Activated B cell treated with CpG ODN at 0.5 μM for 24 hours (primary cell): ENCODE results near the gene RFC5. TPM values are rescaled to one million over a fixed set of nuclear protein-coding genes. Genes with fewer than 3 reads are reported as not detected.
"Not testable (repeated sequence)": the region's sequence is repeated elsewhere in the genome, so short reads cannot be mapped to it uniquely, and the experiment has no call there.

Source experiments
- ATAC-seq: fragments of 200-7000 bp; cut with Tn5 transposase; one replicate; pipeline ENCODE4 v1.10.0; 2021; ENCODE audit warnings: low read depth, mild to moderate bottlenecking, moderate library complexity
- CTCF ChIA-PET: fragments of 350-600 bp; sonication (Branson Sonifier 250); formaldehyde crosslinking; loops from one replicate; lab custom pipeline; 2021; ENCODE audit warnings: antibody characterized with exemption; lab: Charles Lee
- POLR2A ChIA-PET: fragments of 350-600 bp; sonication (Branson Sonifier 250); formaldehyde crosslinking; loops from one replicate; lab custom pipeline; 2021; ENCODE audit warnings: antibody characterized with exemption; lab: Charles Lee
- DNase-seq: peaks from one replicate; pipeline ENCODE4 v3.0.0; 2022
- H3K27ac Mint-ChIP-seq: one replicate; pipeline ENCODE4 v1.8.0; 2020; ENCODE audit warnings: mixed read lengths
- H3K27me3 Mint-ChIP-seq: one replicate; pipeline ENCODE4 v1.8.0; 2021; ENCODE audit warnings: mixed read lengths
- H3K36me3 Mint-ChIP-seq: one replicate; pipeline ENCODE4 v1.8.0; 2021; ENCODE audit warnings: low read depth, mixed read lengths
- H3K4me1 Mint-ChIP-seq: one replicate; pipeline ENCODE4 v1.8.0; 2021; ENCODE audit warnings: mixed read lengths
- H3K4me3 Mint-ChIP-seq: one replicate; pipeline ENCODE4 v1.8.0; 2020; ENCODE audit warnings: mild to moderate bottlenecking, mixed read lengths
- H3K9me3 Mint-ChIP-seq: one replicate; pipeline ENCODE4 v1.8.0; 2020; ENCODE audit warnings: mixed read lengths
- intact Hi-C: fragments of 100-400 bp; cut with micrococcal nuclease; formaldehyde crosslinking; loops from one replicate; pipeline ENCODE4 v1.15.1; 2024
- total RNA-seq: library from RNA; stranded (reverse); gene quantifications from 2 replicates; pipeline ENCODE4 v1.2.3, GENCODE V29; 2022
- TF ChIP-seq, protein P1 (sequence below): fragments of 200-600 bp; IDR thresholded peaks from one replicate; pipeline ENCODE4 v1.8.0; 2022; ENCODE audit warnings: antibody characterized with exemption, mild to moderate bottlenecking

The RFC5 gene
- total RNA-seq, 1 donor from 2014 or later: 20.1 TPM

DNA sequence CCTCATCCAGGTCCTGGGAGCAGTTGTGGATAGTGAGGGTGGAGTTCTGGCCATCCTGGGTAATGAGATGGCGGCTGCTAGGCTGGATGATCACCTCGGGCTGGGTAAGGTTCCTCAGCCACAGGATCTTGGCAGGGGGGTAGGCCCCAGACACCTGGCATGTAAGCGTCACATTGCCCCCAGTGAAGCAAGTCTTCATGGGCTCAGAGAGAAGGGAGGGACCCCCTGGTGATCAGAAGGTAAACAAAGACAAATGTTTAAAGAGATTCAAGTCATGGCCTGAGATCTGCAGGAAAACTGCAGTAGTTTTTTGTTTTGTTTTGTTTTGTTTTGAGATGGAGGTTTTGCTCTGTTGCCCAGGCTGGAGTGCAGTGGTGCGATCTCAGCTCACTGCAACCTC is 57.3 kb downstream of the RFC5 start:
- H3K36me3 Mint-ChIP-seq: no peaks in the 10 kb centered on the region
- intact Hi-C loops: no loop called here
- no peaks in the 10 kb centered on the region for H3K4me1 Mint-ChIP-seq
- H3K9me3 Mint-ChIP-seq: no peaks in the 10 kb centered on the region
- ChIA-PET POLR2A (no interaction called here), CTCF (no interaction called here)
- H3K27ac Mint-ChIP-seq: no peak overlapping the region
- H3K4me3 Mint-ChIP-seq: no peak overlapping the region
- DNase-seq (no peak), ATAC-seq (no peak)
- TF ChIP-seq, protein P1, sequence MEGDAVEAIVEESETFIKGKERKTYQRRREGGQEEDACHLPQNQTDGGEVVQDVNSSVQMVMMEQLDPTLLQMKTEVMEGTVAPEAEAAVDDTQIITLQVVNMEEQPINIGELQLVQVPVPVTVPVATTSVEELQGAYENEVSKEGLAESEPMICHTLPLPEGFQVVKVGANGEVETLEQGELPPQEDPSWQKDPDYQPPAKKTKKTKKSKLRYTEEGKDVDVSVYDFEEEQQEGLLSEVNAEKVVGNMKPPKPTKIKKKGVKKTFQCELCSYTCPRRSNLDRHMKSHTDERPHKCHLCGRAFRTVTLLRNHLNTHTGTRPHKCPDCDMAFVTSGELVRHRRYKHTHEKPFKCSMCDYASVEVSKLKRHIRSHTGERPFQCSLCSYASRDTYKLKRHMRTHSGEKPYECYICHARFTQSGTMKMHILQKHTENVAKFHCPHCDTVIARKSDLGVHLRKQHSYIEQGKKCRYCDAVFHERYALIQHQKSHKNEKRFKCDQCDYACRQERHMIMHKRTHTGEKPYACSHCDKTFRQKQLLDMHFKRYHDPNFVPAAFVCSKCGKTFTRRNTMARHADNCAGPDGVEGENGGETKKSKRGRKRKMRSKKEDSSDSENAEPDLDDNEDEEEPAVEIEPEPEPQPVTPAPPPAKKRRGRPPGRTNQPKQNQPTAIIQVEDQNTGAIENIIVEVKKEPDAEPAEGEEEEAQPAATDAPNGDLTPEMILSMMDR: no peak
- H3K27me3 Mint-ChIP-seq: no peaks in the 10 kb centered on the region

GRCh38 chr12:118081521-118081920 is 65.0 kb downstream of the RFC5 start:
- DNase-seq, intact Hi-C loops, H3K9me3 Mint-ChIP-seq, H3K4me3 Mint-ChIP-seq, H3K27me3 Mint-ChIP-seq, CTCF ChIA-PET, H3K36me3 Mint-ChIP-seq, H3K27ac Mint-ChIP-seq, ATAC-seq, H3K4me1 Mint-ChIP-seq, POLR2A ChIA-PET: not testable (repeated sequence)

Other genes with a start within 250 kb of the RFC5 start
- not detected in 2 replicates for gene KSR2, start 47.7 kb upstream of the RFC5 start, total RNA-seq
- gene WSB2, start 44.5 kb downstream of the RFC5 start, total RNA-seq: 28.4 and 29.2 TPM in 2 replicates
- gene VSIG10, start 87.3 kb downstream of the RFC5 start, total RNA-seq: 1.6 and 2.4 TPM in 2 replicates
- gene PEBP1, start 119.4 kb downstream of the RFC5 start, total RNA-seq: 102 and 114 TPM in 2 replicates